ENCODE results near the gene GCNT2.
"Not testable (repeated sequence)": the region's sequence is repeated elsewhere in the genome, so short reads cannot be mapped to it uniquely, and the experiment has no call there.

Gene GCNT2

DNA sequence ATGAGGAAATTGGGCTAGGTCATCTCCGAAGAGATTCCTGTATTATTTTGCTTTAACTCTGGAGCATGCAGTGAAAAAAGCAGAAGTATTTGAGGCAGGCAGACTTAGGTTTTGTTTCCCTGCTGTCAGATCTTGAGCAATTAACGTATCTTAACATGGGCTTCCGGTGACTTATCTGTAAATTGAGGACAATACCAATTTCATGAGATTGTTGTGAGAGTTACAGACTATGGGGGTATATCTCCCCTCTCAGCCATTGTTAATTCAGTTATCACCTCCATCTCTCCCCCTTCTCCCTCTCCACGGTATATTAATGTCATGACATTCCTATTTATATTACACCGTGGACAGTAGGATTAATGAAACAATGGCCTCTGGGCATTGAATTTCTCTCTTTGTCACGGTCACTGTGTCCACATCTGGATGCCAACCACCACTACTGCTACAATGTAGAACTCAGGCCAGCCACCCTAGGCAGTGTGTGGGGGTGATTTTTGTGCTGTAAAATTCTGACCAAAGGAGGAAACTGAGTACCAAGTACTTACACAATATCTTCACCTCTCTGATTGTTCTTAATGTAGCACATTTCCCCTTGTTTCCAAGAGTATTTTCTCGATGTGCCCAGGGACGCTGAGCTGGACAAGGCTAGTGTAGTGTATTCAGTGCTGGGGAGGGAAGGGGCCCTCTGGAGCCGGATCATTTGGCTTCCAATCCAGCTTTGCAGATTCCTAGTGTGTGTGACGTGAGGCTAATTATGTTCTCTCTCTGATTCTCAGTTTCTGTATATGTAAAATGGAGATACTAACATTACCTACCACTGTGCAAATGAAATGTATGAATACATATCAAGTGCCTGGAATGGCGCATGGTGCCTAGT, 77.2 kb downstream of the GCNT2 start:
- H3K4ac ChIP-seq (ENCODE audit: low read depth, low read length) = no peak overlapping the region

DNA sequence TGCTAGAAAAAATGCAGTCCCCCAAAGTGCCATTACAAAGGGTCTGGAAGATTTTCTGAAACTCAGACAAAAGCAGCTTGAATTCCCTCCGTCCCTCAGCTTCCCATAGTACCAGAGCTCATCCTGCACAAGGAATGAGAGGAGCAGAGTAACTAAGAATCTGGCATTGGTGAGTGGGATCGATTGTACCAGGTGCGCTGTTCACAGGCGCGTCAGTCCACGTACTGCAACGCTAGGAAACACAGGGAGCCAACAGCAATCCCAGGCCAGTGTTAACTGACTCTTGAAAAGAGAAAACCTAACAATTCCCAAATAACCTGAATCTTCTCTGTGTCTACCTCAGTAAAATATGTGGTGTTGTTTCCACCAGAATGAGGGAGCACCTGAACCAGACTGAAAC, 77.9 kb downstream of the GCNT2 start:
- Histone ChIP-seq H4K8ac (ENCODE audit: low read depth, low read length) (no peak overlapping the region), H2AFZ (ENCODE audit: insufficient read depth, low read length, poor library complexity) (no peak overlapping the region), H3K14ac (ENCODE audit: low read length) (no peak overlapping the region), H3K79me1 (ENCODE audit: low read length) (no peaks in the 10 kb centered on the region), H2BK12ac (ENCODE audit: low read length) (no peak overlapping the region), H3K18ac (ENCODE audit: low read length) (no peak overlapping the region), H3K36me3 (ENCODE audit: control insufficient read depth in 1 of 2, insufficient read depth in 2 of 2, low read length in 2 of 2) (peaks cover 2 to 3% of the 10 kb centered on the region in 2 experiments), H3K79me2 (ENCODE audit: control insufficient read depth, insufficient read depth, low read length, poor library complexity) (peaks cover 2% of the 10 kb centered on the region), H3K27ac (ENCODE audit: low read depth, low read length) (no peak overlapping the region), H2BK5ac (ENCODE audit: low read depth, low read length, poor library complexity) (no peak overlapping the region), H2BK120ac (ENCODE audit: insufficient read depth, low read length, poor library complexity) (no peak overlapping the region), H3K4me3 (ENCODE audit: low read depth, low read length) (peak overlapping the region; percentile 45), H3K9ac (ENCODE audit: low read length) (no peak overlapping the region), H4K91ac (ENCODE audit: low read depth, low read length) (no peak overlapping the region), H3K27me3 (ENCODE audit: insufficient read depth, low read length) (no peaks in the 10 kb centered on the region), H4K12ac (ENCODE audit: low read depth, low read length) (no peak overlapping the region), H3K4me1 (ENCODE audit: control insufficient read depth in 1 of 2, insufficient read depth in 2 of 2, low read length in 2 of 2) (no peaks in the 10 kb centered on the region), H2AK5ac (ENCODE audit: low read length) (no peak overlapping the region), H3K4ac (ENCODE audit: low read depth, low read length) (no peak overlapping the region), H3K4me2 (ENCODE audit: low read length) (no peak overlapping the region), H3K23ac (ENCODE audit: low read length) (no peak overlapping the region), H3K9me3 (ENCODE audit: insufficient read depth, low read depth, low read length) (no peaks in the 10 kb centered on the region)
- no peak for DNase-seq
- no CpG with 5 or more reads among the region's 7 CpGs for WGBS (ENCODE audit: extremely low coverage, insufficient coverage, insufficient read length)

More for the DNA sequence above, 77.2 kb downstream of the GCNT2 start:
- no peaks in the 10 kb centered on the region for H3K79me1 ChIP-seq (ENCODE audit: low read length)
- H3K27me3 ChIP-seq (ENCODE audit: insufficient read depth, low read length) = no peaks in the 10 kb centered on the region
- no peak overlapping the region for H3K23ac ChIP-seq (ENCODE audit: low read length)
- DNase-seq = peak in 1 of 2 donors; percentile 19
- no peak overlapping the region for H4K8ac ChIP-seq (ENCODE audit: low read depth, low read length)
- peaks cover 3% of the 10 kb centered on the region for H3K79me2 ChIP-seq (ENCODE audit: control insufficient read depth, insufficient read depth, low read length, poor library complexity)
- H2AK5ac ChIP-seq (ENCODE audit: low read length) = no peak overlapping the region
- no peak overlapping the region for H4K91ac ChIP-seq (ENCODE audit: low read depth, low read length)
- no peak overlapping the region for H3K18ac ChIP-seq (ENCODE audit: low read length)
- H3K36me3 ChIP-seq (ENCODE audit: control insufficient read depth in 1 of 2, insufficient read depth in 2 of 2, low read length in 2 of 2) = peaks cover 2% of the 10 kb centered on the region in 2 experiments
- no peak overlapping the region for H3K4me3 ChIP-seq (ENCODE audit: low read depth, low read length)
- no peak overlapping the region for H3K27ac ChIP-seq (ENCODE audit: low read depth, low read length)
- no CpG with 5 or more reads among the region's 11 CpGs for WGBS (ENCODE audit: extremely low coverage, insufficient coverage, insufficient read length)
- no peak overlapping the region for H2BK120ac ChIP-seq (ENCODE audit: insufficient read depth, low read length, poor library complexity)
- H2BK12ac ChIP-seq (ENCODE audit: low read length) = no peak overlapping the region
- H2BK5ac ChIP-seq (ENCODE audit: low read depth, low read length, poor library complexity) = no peak overlapping the region
- no peak overlapping the region for H3K4me2 ChIP-seq (ENCODE audit: low read length)
- no peak overlapping the region for H2AFZ ChIP-seq (ENCODE audit: insufficient read depth, low read length, poor library complexity)
- no peak overlapping the region for H3K9ac ChIP-seq (ENCODE audit: low read length)
- no peak overlapping the region for H3K14ac ChIP-seq (ENCODE audit: low read length)
- no peaks in the 10 kb centered on the region for H3K9me3 ChIP-seq (ENCODE audit: insufficient read depth, low read depth, low read length)
- H4K12ac ChIP-seq (ENCODE audit: low read depth, low read length) = no peak overlapping the region
- H3K4me1 ChIP-seq (ENCODE audit: control insufficient read depth in 1 of 2, insufficient read depth in 2 of 2, low read length in 2 of 2) = no peaks in the 10 kb centered on the region

DNA sequence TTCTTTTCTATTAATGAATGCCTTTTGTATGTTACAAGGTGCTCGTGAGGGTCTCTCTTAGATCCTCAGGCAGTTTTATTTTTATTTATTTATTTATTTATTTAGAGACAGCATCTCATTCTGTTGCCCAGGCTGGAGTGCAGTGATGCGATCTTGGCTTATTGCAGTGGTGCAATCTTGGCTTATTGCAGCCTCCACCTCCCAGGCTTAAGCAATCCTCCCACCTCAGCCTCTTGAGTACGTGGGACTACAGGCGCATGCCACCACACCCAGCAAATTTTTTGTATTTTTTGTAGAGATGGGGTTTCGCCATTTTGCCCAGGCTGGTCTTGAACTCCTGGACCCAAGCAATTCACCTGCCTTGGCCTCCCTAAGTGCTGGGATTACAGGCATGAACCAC, 79.5 kb downstream of the GCNT2 start:
- no CpG with 5 or more reads among the region's 5 CpGs for WGBS (ENCODE audit: extremely low coverage, insufficient coverage, insufficient read length)
- not testable (repeated sequence) for H4K8ac ChIP-seq (ENCODE audit: low read depth, low read length); H2AFZ ChIP-seq (ENCODE audit: insufficient read depth, low read length, poor library complexity); H2BK12ac ChIP-seq (ENCODE audit: low read length); H3K18ac ChIP-seq (ENCODE audit: low read length); H4K12ac ChIP-seq (ENCODE audit: low read depth, low read length); H3K27ac ChIP-seq (ENCODE audit: low read depth, low read length); H3K23ac ChIP-seq (ENCODE audit: low read length); H3K79me1 ChIP-seq (ENCODE audit: low read length); H4K91ac ChIP-seq (ENCODE audit: low read depth, low read length); H3K9me3 ChIP-seq (ENCODE audit: insufficient read depth, low read depth, low read length); H3K27me3 ChIP-seq (ENCODE audit: insufficient read depth, low read length); H3K14ac ChIP-seq (ENCODE audit: low read length); H3K9ac ChIP-seq (ENCODE audit: low read length); H3K4ac ChIP-seq (ENCODE audit: low read depth, low read length); H3K4me3 ChIP-seq (ENCODE audit: low read depth, low read length); H3K4me1 ChIP-seq (ENCODE audit: control insufficient read depth in 1 of 2, insufficient read depth in 2 of 2, low read length in 2 of 2); H3K4me2 ChIP-seq (ENCODE audit: low read length); H3K36me3 ChIP-seq (ENCODE audit: control insufficient read depth in 1 of 2, insufficient read depth in 2 of 2, low read length in 2 of 2); H2BK5ac ChIP-seq (ENCODE audit: low read depth, low read length, poor library complexity); H2BK120ac ChIP-seq (ENCODE audit: insufficient read depth, low read length, poor library complexity); H3K79me2 ChIP-seq (ENCODE audit: control insufficient read depth, insufficient read depth, low read length, poor library complexity); H2AK5ac ChIP-seq (ENCODE audit: low read length); DNase-seq

DNA sequence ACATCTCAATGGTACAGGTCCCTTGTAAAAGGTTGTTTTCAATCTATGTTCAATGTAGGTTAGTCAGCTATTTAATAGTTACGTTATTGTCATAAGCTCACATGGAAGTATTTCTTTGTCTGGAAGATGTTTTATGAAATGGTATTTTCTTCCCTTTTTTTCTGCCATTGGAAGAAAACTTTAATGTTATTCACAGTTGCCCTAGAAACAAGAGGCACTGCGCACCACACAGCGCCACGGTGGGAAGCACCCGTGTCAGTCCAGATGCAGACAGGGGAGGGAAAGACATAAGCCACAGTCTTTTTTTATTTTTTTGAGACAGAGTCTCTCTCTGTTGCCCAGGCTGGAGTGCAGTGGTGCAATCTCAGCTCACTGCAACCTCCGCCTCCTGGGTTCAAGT, 82.1 kb downstream of the GCNT2 start:
- Histone ChIP-seq H3K36me3 (ENCODE audit: control insufficient read depth in 1 of 2, insufficient read depth in 2 of 2, low read length in 2 of 2) (peaks cover 5 to 6% of the 10 kb centered on the region in 2 experiments), H4K8ac (ENCODE audit: low read depth, low read length) (no peak overlapping the region), H2BK12ac (ENCODE audit: low read length) (no peak overlapping the region), H2AK5ac (ENCODE audit: low read length) (no peak overlapping the region), H3K4me3 (ENCODE audit: low read depth, low read length) (no peak overlapping the region), H3K27ac (ENCODE audit: low read depth, low read length) (no peak overlapping the region), H3K4ac (ENCODE audit: low read depth, low read length) (no peak overlapping the region), H3K18ac (ENCODE audit: low read length) (no peak overlapping the region), H3K79me2 (ENCODE audit: control insufficient read depth, insufficient read depth, low read length, poor library complexity) (no peaks in the 10 kb centered on the region), H4K91ac (ENCODE audit: low read depth, low read length) (no peak overlapping the region), H2BK5ac (ENCODE audit: low read depth, low read length, poor library complexity) (no peak overlapping the region), H3K14ac (ENCODE audit: low read length) (no peak overlapping the region), H3K4me2 (ENCODE audit: low read length) (no peak overlapping the region), H3K4me1 (ENCODE audit: control insufficient read depth in 1 of 2, insufficient read depth in 2 of 2, low read length in 2 of 2) (no peaks in the 10 kb centered on the region), H3K9ac (ENCODE audit: low read length) (no peak overlapping the region), H3K79me1 (ENCODE audit: low read length) (no peaks in the 10 kb centered on the region), H2BK120ac (ENCODE audit: insufficient read depth, low read length, poor library complexity) (no peak overlapping the region), H3K9me3 (ENCODE audit: insufficient read depth, low read depth, low read length) (no peaks in the 10 kb centered on the region), H3K23ac (ENCODE audit: low read length) (no peak overlapping the region), H2AFZ (ENCODE audit: insufficient read depth, low read length, poor library complexity) (no peak overlapping the region), H3K27me3 (ENCODE audit: insufficient read depth, low read length) (no peaks in the 10 kb centered on the region), H4K12ac (ENCODE audit: low read depth, low read length) (no peak overlapping the region)
- no CpG with 5 or more reads among the region's 6 CpGs for WGBS (ENCODE audit: extremely low coverage, insufficient coverage, insufficient read length)
- DNase-seq = peak in 1 of 2 donors; percentile 24
